ENCODE results near the gene GGT6.

GRCh38 chr17:4541328-4542002, 18.9 kb downstream of the GGT6 start:
- TF ChIP-seq EZH2 (IDR thresholded peaks at IDR 0.05; ENCODE audit: low read depth), result no peak
- TF ChIP-seq, protein P1, sequence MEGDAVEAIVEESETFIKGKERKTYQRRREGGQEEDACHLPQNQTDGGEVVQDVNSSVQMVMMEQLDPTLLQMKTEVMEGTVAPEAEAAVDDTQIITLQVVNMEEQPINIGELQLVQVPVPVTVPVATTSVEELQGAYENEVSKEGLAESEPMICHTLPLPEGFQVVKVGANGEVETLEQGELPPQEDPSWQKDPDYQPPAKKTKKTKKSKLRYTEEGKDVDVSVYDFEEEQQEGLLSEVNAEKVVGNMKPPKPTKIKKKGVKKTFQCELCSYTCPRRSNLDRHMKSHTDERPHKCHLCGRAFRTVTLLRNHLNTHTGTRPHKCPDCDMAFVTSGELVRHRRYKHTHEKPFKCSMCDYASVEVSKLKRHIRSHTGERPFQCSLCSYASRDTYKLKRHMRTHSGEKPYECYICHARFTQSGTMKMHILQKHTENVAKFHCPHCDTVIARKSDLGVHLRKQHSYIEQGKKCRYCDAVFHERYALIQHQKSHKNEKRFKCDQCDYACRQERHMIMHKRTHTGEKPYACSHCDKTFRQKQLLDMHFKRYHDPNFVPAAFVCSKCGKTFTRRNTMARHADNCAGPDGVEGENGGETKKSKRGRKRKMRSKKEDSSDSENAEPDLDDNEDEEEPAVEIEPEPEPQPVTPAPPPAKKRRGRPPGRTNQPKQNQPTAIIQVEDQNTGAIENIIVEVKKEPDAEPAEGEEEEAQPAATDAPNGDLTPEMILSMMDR (conservative IDR thresholded peaks at IDR 0.05), result no peak; the same call in 1 of the 2 replicates
